Muscle of leg (tissue), 11 donors: ENCODE results near the gene KCNQ2. TPM values are rescaled to one million over a fixed set of nuclear protein-coding genes. Genes with fewer than 3 reads are reported as not detected.

Experiments used
- DNase-seq: peaks from one replicate; pipeline ENCODE4 v3.0.0; 2013
- H3K27ac ChIP-seq: one replicate; pipeline ENCODE4 v1.5.1; 2013; ENCODE audit warnings: mild to moderate bottlenecking, low read length, control low read depth
- H3K27me3 ChIP-seq: one replicate; pipeline ENCODE4 v1.6.1; 2013; ENCODE audit warnings: low read length; ENCODE audit not compliant: control insufficient read depth, insufficient read depth
- H3K36me3 ChIP-seq: one replicate; pipeline ENCODE4 v1.6.1; 2013; ENCODE audit warnings: low read length; ENCODE audit not compliant: control insufficient read depth, insufficient read depth
- H3K4me1 ChIP-seq: one replicate; pipeline ENCODE4 v1.6.1; 2013; ENCODE audit warnings: low read length; ENCODE audit not compliant: control insufficient read depth, insufficient read depth
- H3K4me3 ChIP-seq: one replicate; pipeline ENCODE4 v1.5.1; 2013; ENCODE audit warnings: low read length, control low read depth
- H3K9me3 ChIP-seq: replicated peaks from 2 replicates; pipeline ENCODE4 v1.6.1; 2013; ENCODE audit warnings: low read depth, low read length; ENCODE audit not compliant: control insufficient read depth
- WGBS: methylation state at CpG from one replicate; pipeline ENCODE4 v1.1.5; 2013; ENCODE audit warnings: missing lambda C conversion rate; ENCODE audit not compliant: insufficient coverage; 5-methylcytosine and 5-hydroxymethylcytosine counted together
- polyA plus RNA-seq, 8 donors: library from polyadenylated mRNA; unstranded; fragments of 120-200 nt; gene quantifications; one replicate each; pipeline versions ENCODE4 v1.2.1 to v1.2.3, GENCODE V29; 2013; ENCODE audit warnings: inconsistent platforms in 1 of 8, low replicate concordance in 1 of 8; ENCODE audit not compliant: insufficient read length in 8 of 8, insufficient read depth in 1 of 8
- total RNA-seq: library from RNA; stranded (reverse); fragments of 120-200 nt; gene quantifications from one replicate; pipeline ENCODE4 v1.2.4, GENCODE V29; 2013

The KCNQ2 gene
- total and polyA plus RNA-seq, 9 donors: 2.9 to 11.5 (median 6.7) TPM

DNA sequence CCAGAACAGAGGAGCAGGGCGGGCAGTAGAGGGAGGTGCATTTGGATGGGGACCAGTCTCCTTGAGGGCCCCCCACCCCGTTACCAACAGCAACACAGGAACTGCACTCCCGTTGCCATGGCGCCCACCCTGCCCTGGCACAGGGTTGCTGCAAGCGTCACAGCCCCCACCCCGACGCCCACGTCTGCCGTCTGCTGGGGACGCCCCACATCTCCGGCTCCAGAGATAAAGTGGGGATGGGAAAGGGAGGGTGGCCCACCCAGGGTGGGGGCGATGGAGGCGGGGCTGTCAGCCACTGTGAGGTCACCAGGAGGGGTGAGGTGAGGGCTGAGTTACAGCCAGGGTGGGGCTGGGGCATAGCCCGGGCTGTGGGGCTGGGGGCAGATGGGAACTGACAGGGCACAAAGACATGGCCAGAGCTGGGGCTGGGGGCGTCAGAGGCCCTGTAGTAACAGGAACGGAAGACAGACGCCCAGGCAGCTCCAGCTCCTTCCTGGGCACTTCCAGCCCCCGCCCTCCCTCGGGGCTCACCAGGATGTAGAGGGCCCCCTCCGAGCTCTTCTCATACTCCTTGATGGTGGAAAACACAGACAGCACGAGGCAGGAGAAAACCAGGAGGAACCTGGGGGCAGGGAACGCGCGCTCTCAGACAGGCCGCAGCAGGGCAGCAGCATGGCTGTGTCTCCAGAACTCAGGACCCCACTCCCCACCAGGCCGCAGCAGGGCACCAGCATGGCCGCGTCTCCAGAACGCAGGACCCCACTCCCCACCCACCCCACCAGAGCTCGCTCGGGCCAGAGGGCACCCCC lies 26.0 kb downstream of the KCNQ2 start:
- H3K27ac ChIP-seq: no peak overlapping the region
- 61% methylated on average over 20 of the region's 31 CpGs for WGBS
- peaks cover 12% of the 10 kb centered on the region for H3K4me1 ChIP-seq
- no peak overlapping the region for H3K4me3 ChIP-seq
- H3K36me3 ChIP-seq: no peaks in the 10 kb centered on the region
- no peaks in the 10 kb centered on the region for H3K9me3 ChIP-seq
- H3K27me3 ChIP-seq: peaks cover 15% of the 10 kb centered on the region
- no peak for DNase-seq

DNA sequence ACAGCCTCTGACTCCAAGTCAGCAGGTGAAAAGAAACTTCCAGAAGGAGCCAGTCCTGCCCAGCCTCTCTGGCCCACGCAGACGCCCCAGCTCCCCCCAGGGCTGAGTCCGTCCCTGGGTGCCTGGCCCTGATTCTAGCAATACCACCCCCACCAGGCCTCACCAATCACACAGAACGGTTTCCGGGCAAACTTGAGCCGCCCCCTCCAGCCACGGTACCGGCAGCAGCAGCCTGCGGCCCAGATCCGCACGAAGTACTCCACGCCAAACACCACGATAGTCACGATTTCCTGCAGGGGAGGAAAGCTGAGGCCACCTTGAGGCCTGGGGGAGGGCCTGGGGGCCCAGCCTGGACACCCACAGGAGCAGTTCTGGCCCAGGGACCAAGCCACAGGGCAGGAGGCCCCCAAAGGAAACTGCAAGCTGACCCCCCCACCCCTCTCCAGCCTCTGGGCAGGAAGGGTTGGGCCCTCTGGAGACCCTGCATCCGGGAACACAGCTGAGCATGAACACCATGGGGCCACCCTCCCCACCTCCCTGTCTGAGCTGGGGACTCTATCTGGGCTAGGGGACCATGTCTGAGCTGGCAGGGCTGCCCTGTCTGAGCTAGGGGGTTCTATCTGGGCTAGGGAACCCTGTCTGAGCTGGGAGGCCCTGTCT lies 27.2 kb downstream of the KCNQ2 start:
- 49% methylated on average over 12 of the region's 15 CpGs for WGBS
- H3K36me3 ChIP-seq: no peaks in the 10 kb centered on the region
- H3K9me3 ChIP-seq: no peaks in the 10 kb centered on the region
- H3K27me3 ChIP-seq: peaks cover 15% of the 10 kb centered on the region
- no peak overlapping the region for H3K27ac ChIP-seq
- no peak overlapping the region for H3K4me3 ChIP-seq
- DNase-seq: no peak
- peaks cover 12% of the 10 kb centered on the region for H3K4me1 ChIP-seq

DNA sequence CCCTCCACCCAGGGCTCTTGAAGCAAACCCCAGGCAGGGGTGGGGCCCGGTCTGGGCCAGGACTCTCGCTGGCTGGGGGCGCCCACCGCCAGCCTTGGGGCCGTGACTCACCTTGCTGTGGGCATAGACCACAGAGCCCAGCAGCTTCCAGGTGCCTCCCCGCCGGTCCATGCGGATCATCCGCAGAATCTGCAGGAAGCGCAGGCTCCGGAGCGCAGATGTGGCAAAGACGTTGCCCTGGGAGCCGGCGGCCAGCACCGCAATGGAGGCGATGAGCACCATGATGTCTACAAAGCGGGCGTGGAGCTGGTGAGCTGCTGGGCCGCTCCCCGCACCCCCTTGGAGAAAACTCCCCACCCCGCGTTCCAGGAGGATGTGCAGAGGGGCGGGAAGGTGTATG lies 27.9 kb downstream of the KCNQ2 start:
- Histone ChIP-seq H3K27ac (no peak overlapping the region), H3K27me3 (peaks cover 15% of the 10 kb centered on the region), H3K4me1 (peaks cover 12% of the 10 kb centered on the region), H3K36me3 (no peaks in the 10 kb centered on the region), H3K9me3 (no peaks in the 10 kb centered on the region), H3K4me3 (no peak overlapping the region)
- no peak for DNase-seq
- WGBS: 95% methylated on average over 20 of the region's 24 CpGs

DNA sequence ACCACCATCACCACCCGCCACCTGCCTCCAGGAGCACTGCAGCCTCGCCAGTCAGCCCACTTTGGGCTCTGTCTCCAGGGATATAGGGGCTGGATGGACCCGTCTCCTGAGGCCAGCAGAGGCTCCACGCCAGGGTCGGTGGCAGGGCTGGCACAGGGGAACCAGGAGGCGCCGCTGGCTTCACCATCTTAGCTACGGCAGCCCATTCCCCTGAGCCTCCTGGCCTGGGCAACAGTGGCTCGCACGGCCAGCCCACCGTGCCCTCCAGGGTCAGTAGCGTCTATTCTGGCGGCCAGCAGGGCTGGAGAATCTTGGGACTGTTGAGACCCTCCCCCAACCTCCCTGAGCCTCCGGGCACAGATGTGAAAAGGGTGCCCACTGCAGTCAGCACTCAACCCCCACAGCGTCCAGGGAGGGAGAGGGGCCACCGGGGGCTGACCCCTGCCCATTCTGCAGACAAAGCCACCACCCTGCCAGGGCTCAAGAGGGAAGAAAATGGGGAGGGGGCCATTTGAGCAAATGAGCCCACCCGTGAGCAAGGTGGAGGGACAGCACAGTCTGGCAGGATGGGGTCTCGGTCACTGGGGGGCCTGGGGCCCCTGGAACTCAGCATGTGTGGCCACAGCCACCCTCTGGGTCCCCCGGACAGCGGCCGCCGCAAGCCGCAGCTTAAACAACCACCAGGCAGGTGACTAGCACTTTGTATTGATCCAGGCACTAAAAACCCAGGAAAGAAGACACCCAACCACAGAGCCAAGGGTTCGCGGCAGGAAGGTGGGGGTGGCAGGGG lies 28.7 kb downstream of the KCNQ2 start:
- Histone ChIP-seq H3K4me1 (peaks cover 12% of the 10 kb centered on the region), H3K36me3 (no peaks in the 10 kb centered on the region), H3K4me3 (no peak overlapping the region), H3K27me3 (peaks cover 13% of the 10 kb centered on the region), H3K27ac (no peak overlapping the region), H3K9me3 (no peaks in the 10 kb centered on the region)
- 89% methylated on average over 19 of the region's 25 CpGs for WGBS
- no peak for DNase-seq

DNA sequence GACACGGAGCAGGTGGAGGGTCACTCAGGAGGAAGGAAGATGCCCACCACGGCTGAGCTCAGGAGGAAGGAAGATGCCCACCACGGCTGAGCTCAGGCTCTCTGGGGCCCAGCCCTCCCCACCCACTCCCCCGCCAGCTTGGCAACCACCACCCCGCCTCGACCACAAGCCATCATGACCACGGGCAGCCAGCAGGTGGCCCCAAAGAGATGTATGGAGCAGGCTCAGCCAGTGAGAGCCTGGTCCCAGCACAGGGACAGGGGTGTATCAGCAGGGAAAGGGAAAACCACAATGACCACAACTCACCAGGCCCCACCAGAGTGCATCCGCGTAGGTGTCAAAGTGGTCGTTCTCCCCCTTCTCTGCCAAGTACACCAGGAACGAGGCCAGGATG lies 30.4 kb downstream of the KCNQ2 start:
- WGBS: 81% methylated on average over 4 of the region's 11 CpGs
- peaks cover 12% of the 10 kb centered on the region for H3K4me1 ChIP-seq
- H3K27ac ChIP-seq: no peak overlapping the region
- no peak overlapping the region for H3K4me3 ChIP-seq
- DNase-seq: no peak
- no peaks in the 10 kb centered on the region for H3K36me3 ChIP-seq
- peaks cover 2% of the 10 kb centered on the region for H3K27me3 ChIP-seq
- no peaks in the 10 kb centered on the region for H3K9me3 ChIP-seq

DNA sequence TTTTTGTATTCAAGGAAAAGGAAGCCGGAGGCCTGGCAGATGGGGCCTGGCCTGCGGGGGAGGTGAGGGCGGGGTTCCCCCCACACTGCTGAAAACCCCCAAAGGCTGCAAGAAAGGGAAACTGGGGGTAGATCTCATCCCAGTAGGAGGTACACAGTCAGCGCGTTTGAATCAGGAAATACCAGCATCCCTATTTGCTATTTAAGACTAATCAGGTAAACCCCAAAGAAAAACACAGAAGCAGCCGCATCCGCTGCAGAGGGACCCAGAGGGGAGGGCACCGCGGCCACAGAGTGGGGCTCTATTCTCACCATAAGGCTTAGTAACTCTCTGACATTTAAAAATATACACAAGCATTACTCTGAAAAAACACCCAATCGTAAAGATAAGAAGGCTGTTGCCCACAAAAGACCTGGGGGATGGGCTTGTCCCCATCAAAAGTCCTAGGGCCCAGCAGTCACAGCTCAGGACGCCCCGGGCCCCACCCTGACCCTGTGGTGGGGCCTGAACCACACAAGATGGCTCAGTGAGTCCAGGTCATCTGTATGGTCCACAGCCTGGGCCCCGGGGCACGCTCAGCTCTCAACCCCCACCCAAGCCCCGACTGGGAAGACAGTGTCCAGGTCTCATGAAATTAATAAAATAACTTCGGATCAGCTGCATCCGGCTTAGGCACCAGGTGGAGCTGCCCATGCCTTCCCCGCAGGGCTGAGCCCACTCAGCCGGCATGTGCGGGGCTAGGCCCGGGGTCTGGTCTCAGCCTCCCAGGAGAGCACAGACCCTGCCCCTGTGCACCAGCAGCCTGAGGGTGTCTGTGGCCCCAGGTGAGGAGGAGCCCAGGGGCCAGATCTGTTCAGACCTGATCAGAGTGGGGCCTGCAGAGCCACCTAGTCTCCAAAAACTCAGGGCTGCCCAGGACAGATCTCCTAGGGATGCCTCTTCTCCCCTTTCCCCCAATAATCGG lies 31.0 kb downstream of the KCNQ2 start:
- no peaks in the 10 kb centered on the region for H3K36me3 ChIP-seq
- H3K4me3 ChIP-seq: no peak overlapping the region
- no peaks in the 10 kb centered on the region for H3K9me3 ChIP-seq
- WGBS: 50% methylated on average over 13 of the region's 22 CpGs
- no peak for DNase-seq
- peaks cover 12% of the 10 kb centered on the region for H3K4me1 ChIP-seq
- no peaks in the 10 kb centered on the region for H3K27me3 ChIP-seq
- H3K27ac ChIP-seq: no peak overlapping the region

DNA sequence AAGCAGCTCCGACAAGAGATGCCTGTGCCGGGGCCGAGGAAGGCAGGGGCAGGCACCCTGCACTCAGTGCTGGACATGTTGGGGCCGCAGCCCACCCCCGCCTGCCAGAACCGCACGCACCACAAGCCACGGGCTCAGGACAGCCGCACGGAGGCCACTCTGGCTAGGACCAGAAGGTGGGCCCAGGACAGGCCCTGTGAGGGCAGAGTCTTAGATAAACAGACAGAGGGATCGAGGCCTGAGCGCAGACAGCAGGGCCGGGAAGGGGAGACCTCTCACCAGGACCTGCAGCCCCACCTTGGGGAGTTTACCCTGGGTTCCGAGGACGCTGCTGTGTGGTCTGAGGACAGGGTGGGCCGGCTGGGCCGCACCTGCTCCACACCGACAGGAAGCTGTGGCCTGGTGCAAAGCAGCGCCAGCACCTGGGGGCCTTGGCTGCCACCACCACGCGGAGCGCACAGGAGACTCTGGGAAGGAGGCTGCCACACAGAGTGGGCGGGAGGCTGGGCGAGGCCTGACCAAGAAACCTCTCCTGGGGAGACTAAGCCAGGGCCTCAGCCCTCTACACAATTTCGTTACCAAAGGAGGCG lies 32.0 kb downstream of the KCNQ2 start:
- DNase-seq: no peak
- H3K4me3 ChIP-seq: no peak overlapping the region
- H3K27me3 ChIP-seq: no peaks in the 10 kb centered on the region
- H3K27ac ChIP-seq: no peak overlapping the region
- H3K4me1 ChIP-seq: peaks cover 7% of the 10 kb centered on the region
- no peaks in the 10 kb centered on the region for H3K36me3 ChIP-seq
- H3K9me3 ChIP-seq: no peaks in the 10 kb centered on the region
- WGBS: 82% methylated on average over 19 of the region's 26 CpGs

DNA sequence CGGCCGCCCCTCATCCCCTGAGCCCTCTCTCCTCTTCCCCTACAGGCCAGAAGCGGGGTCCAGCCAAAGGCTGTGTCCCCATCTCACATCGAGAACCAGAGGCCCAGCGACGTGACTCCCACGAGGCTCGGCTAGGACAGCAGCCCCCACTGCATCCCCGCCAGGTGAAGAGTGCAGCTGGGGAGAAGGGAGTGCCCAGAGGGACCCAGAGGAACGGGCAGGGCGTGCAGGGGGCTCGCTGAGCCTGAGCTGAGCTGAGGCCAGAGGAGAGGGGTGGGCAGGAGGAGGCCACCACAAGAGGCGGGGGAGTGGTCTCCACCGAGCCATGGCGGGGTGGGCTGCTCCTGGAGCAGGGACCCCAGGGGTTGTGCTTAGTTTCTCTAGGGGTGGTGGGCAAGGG lies 32.6 kb downstream of the KCNQ2 start:
- no peak overlapping the region for H3K4me3 ChIP-seq
- H3K4me1 ChIP-seq: peaks cover 3% of the 10 kb centered on the region
- no peaks in the 10 kb centered on the region for H3K9me3 ChIP-seq
- WGBS: 78% methylated on average over 14 of the region's 15 CpGs
- no peaks in the 10 kb centered on the region for H3K27me3 ChIP-seq
- H3K27ac ChIP-seq: no peak overlapping the region
- DNase-seq: no peak
- H3K36me3 ChIP-seq: no peaks in the 10 kb centered on the region

DNA sequence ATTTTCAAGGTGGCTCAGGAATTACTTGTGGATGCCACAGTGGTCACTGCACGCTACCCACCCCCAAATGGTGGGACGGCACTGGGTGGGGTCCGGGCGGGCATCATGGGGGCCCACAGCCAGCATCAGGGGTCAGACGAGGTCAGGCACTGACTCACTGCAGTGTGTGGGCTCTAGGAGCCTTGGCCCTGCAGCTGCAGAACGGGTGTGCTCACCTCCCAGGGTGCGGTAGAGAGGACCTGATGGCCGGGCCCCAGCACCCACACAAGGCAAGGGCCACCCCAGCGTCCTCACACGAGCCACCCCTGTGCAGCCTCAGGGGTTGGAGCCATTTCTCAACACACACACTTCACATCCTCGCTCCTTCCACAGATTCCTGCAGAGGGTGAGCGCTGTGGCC lies 34.3 kb downstream of the KCNQ2 start:
- DNase-seq: no peak
- WGBS: 86% methylated on average over 11 of the region's 12 CpGs

More for the DNA sequence above, 34.3 kb downstream of the KCNQ2 start:
- Histone ChIP-seq H3K27me3 (no peaks in the 10 kb centered on the region), H3K36me3 (no peaks in the 10 kb centered on the region), H3K27ac (no peak overlapping the region), H3K4me3 (no peak overlapping the region), H3K4me1 (peaks cover 8% of the 10 kb centered on the region), H3K9me3 (no peaks in the 10 kb centered on the region)
